ENCODE results near the gene DSCAML1. TPM values are rescaled to one million over a fixed set of nuclear protein-coding genes. Genes with fewer than 3 reads are reported as not detected.

DSCAML1 gene
- total RNA-seq, 1 donor from 2014 or later: not detected

DNA sequence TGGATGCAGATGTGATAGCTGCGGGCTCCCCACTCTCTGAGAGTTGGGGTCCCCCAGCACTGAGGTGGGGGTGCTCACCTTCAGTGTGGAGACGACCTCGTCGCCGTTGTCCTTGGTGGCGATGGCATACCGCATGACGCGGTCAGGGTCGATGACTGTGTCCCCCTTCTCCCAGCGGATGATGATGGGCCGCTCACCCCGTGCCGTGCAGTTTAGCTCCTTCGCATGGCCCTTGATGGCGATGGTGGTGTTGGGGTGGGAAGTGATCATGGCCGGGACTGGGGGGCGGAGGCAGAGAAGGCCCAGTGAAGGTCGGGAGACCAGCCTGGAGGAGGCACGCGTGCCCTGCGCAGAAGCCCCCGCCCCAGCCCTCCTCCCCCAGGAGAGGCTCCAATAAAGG, 315.1 kb downstream of the DSCAML1 start:
- ATAC-seq: no peak

GRCh38 chr11:117481036-117481435, 316.0 kb downstream of the DSCAML1 start:
- ATAC-seq: no peak

DNA sequence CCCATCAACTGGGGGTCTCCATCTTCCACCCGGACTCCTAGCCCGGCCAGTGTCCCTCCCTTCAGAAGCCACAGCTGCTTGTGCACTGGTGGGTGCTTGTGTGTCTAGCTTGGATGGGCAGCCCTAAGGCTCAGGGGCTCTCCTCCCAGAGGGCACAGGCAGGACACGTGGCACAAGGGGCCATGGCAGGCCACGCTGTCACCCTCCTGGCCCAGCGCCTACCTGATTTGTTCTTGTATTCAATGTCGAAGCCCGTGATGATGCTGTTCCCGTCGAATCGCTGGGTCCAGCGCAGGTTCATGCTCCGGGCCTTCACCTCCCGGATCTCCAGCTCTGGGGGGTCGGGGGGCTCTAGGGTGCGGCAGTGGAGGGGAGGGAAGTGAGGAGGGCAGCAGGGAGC, 316.8 kb downstream of the DSCAML1 start:
- no peak for ATAC-seq

DNA sequence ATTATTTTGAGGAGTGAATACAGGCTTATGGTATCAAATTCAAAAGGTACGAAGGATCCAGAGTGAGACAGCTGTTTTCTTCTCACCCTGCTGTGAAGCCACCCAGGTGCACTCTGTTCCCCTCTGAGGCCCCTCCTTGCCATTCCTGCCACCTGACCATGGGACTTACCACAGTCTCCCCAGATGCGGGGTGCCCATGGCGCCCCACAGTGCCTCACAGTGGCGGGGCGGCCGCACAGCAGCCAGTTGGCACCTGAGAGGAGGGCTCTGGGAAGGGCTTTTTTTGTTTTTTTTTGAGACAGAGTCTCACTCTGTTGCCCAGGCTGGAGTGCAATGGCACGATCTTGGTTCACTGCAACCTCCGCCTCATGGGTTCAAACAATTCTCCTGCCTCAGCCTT, 317.6 kb downstream of the DSCAML1 start:
- ATAC-seq: no peak

- ATAC-seq: no peak
Observed at GRCh38 chr11:117478926-117479325, 318.1 kb downstream of the DSCAML1 start.

DNA sequence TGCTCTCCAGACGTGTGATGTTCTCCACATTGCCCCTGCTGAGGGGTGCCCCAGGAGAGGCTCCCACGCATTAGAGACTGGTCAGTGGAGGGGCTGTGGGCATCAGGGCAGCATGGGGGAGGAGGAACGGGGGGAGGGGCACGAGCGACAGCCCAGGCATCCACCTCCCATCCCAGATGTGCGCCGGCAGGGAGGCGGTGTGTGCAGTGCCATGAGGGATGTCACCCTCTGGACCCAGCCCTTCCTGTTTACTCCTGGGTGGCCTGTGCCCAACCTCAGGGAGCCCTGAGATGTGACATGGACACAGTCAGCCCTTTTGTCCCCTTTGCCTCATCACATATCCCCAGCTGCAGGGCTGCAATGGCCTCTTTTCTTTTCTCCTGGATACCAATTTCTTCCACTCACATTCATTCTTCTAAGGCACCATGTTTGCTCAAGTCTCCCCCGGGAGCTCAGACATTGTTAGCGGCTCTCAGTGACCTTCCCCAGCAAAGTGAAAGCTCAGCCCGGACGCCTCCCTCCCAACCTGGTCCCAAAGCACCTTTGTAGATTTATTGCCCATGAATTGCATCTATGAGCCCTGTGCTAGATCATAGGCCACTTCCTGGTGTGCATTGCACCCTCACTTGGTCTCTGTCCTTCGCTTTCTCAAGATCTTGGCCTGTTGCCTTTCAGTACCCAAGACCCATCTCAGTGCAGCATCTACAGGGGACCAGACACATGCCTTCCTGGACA, 318.7 kb downstream of the DSCAML1 start:
- no peak for ATAC-seq

DNA sequence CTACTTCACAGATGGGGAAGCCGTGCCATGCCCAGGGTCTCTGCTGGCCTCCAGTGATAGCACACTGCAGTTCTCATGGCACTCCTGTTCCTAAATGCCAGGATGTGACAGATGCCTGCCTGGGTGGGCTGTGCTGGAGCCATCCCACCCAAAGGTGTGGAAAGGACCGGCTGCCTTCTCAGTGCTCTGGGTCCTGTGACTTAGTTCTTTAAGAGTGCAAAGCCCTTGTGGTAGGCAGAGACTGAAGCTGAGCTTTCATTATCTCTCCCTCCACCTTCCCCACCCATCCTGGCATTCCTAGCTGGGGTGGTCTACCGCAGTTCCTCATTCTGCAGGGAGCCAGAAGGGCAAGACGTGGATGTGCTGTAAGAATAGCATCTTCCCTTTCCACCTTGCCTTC, 319.3 kb downstream of the DSCAML1 start:
- no peak for ATAC-seq

- ATAC-seq: no peak
Observed at GRCh38 chr11:117476531-117477142, 320.4 kb downstream of the DSCAML1 start.

GRCh38 chr11:117475716-117476530, 321.1 kb downstream of the DSCAML1 start:
- ATAC-seq: no peak

- no peak for ATAC-seq
Observed at GRCh38 chr11:117473481-117474091, 323.4 kb downstream of the DSCAML1 start.

DNA sequence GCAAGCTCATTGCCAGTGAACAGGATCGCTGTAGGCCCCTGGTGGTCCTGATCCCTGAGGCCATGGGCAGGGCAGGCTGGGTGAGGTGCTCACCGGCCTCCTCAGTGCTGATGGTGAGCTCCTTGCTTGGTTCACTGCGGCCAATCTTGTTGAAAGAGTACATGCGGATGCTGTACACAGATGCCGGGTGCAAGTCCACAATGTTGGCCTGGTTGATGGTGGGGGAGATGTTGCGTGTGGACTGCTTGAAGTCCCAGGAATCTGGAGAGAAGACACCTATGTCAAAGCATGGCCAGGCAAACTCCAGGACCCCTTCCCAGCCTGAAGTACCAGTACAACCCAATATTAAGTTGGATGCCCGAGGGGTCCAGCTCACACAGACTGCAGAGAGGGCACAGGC, 325.2 kb downstream of the DSCAML1 start:
- ATAC-seq: no peak

DNA sequence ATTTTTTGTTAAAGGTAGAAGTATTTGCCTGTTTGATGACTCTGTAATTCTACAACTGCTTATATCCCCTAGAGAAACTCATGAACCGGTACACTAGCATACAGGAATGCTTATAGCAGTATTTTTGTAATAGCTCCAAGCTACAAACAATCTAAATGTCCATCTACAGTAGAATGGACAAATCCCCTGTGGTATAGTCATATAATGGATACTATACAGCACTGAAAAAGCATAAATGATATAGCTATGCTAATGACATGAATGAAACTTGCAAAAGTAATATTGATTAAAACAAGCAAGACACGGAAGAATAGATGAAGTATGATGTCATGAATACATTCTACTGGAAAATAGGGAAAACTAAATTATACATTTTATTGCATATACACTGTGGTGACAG, 326.4 kb downstream of the DSCAML1 start:
- ATAC-seq: no peak

DNA sequence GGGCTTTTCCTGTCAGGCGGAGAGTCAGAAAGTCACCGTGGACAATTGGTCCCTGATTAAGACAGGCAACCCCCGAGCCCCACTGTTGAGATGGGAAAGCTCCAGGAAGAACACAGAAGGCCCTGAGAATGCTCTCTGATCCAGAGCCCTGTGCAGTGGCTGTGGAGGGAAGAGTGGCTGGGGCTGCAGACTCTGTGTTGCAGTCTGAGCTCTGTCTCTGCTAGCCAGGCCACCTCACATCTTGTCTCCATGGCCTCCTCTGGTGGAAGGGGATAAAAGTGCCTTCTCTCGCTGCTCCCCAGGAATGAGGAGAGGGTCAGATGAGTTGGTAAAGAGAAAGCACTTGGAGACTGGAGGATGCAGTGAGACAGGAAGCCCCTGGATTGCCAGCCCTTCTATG, 328.1 kb downstream of the DSCAML1 start:
- no peak for ATAC-seq

- no peak for ATAC-seq
Observed at GRCh38 chr11:117467770-117468169, 329.2 kb downstream of the DSCAML1 start.

DNA sequence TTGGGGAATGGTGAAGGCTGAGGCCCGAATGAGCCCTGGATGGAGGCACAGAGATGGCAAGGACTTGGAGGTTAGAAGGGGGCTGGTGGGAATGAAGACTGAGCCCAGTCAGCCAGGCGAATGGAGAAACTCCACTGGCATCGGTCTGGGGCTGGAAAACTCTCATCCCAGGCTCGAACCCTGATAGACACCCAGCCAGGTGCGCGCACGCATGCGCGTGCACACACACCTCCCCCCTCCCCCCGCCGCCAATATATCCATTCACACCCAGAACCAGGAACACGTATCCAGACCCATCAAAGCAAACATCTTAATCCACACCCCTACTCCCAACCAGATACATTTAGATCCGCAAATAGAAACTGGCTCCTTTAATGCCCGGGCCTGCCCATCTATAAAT, 330.1 kb downstream of the DSCAML1 start:
- ATAC-seq: no peak

GRCh38 chr11:117465236-117465997, 331.6 kb downstream of the DSCAML1 start:
- no peak for ATAC-seq

DNA sequence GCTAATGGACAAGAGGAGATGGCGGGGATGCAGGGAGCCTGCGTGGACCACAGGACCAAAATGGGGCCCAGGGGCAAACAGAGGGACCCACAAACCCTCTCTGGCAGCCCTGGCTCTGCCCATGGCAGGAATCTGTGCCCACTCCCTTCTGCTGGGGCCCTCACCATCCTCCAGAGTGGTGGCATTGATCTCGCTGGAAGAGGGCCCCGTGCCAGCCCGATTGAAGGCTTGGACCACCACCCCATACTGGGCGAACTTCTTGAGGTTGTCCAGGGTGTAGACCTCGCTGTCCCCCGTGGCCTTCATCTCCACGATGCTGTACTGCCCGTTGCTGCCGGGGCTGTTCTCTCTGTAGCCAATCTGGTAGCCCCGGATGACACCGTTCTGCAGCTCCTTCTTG, 332.2 kb downstream of the DSCAML1 start:
- no peak for ATAC-seq

GRCh38 chr11:117462864-117463247, 334.2 kb downstream of the DSCAML1 start:
- ATAC-seq: no peak

DNA sequence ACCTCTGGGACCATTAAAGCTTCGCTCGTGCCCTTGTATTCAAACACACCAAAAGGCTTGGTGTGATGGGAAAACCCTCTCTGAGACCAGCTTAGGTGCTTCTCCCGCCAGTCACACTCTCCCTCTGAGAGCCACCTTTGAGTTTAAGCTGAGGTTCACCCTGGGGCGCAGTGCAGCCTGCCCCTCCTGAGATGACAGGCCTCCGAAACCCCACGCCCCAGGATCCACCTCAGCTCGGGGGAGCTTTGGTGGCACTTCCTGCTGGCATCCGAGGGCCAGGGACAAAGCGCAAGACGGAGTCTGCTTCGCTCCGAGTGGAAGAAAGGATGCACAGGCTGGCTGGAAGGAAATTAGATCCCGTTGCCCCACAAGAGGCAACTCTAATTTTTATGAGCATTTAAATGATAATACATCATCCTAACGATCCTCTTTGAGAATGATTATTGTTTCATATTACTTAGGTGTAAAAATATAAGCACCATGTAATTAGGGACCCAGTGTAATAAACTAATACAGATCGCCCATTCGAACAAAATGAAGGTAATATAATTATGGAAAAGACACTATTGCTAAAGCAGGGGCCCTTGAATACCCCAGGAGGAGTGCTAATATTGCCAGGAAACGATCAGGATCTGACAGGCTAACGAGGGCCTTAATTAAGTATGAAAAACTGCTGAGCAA, 334.7 kb downstream of the DSCAML1 start:
- ATAC-seq: no peak

DNA sequence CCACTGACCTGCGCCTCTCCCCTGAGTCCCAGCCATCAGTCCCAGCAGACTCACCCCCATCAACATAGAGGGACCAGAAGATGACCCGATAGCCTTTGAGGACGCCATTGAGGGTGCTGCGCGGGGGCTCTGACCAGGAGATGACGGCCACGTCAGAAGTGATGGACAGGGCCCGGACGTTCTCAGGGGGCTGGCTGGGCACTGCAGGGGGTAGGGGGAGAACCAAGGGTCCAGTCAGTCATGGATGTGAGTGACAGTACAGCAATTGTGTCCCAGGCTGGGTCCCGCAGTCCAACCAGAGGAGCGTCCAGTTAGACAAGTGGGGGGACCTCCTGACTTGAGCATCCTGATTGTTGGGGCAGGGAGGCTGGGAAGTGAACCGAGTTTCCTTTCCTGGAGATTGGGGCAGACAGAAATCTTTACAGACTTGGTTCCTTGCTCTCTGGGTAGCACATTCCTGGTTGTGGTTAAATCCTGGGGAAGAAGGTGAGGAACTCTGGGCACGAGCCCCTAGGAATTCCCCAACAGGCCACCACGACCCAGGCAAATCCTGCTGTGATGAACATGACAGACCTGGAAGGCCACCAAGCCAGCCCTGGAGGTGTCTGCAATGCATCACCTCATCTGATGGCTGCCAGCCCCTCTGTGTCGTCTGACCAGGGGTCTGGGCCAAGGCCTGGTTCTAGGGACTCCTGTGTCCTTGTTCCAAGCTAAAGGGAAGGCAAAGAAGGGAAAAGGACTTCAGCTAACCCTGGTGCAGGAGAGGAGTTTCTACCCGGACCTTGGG, 335.4 kb downstream of the DSCAML1 start:
- no peak for ATAC-seq

DNA sequence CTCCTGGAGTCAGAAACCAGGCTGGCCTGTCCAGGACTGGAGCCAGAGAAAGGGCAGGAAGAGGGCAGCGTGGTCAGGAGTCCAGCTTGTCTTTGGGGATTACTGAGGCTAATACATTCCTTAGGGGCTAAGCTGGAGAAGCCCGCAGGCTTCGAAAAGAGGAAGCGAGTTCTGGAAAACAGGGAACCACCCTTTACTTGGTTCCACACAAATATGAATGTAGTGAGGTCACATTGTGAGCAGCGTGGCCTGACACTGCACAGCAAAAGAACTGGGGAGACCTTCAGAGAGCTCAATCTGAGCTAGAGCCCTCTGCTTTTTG, 337.1 kb downstream of the DSCAML1 start:
- ATAC-seq: no peak

Measured in esophagus mucosa (tissue), 1 donor.